ENCODE measurements around the gene NEGR1.

- no peak for TF ChIP-seq CTCF (IDR thresholded peaks at IDR 0.05)
- TF ChIP-seq POLR2A (IDR thresholded peaks at IDR 0.05) = no peak
Observed at GRCh38 chr1:71949681-71950080, 332.7 kb downstream of the NEGR1 start.

Data from Peyer's patch (tissue), 4 donors.